Uterus (tissue), 2 donors: Measurements from ENCODE around the gene ADARB1.

Source experiments
- POLR2A ChIP-seq, 2 donors: fragments of 450-650 bp; IDR thresholded peaks; one replicate each; pipeline ENCODE4 v1.6.1; 2016; ENCODE audit warnings: antibody characterized with exemption in 2 of 2, mild to moderate bottlenecking in 1 of 2, moderate library complexity in 1 of 2
- TF ChIP-seq, protein P1 (sequence below), 4 experiments: fragments of 200-600 bp in 2 of 4; fragments of 450-650 bp in 2 of 4; sonication (generic) in 2 of 4; IDR thresholded peaks; one replicate each; pipeline ENCODE4 v1.5.1; 2016 to 2019; ENCODE audit warnings: antibody characterized with exemption in 4 of 4, mild to moderate bottlenecking in 2 of 4, moderate library complexity in 1 of 4

DNA sequence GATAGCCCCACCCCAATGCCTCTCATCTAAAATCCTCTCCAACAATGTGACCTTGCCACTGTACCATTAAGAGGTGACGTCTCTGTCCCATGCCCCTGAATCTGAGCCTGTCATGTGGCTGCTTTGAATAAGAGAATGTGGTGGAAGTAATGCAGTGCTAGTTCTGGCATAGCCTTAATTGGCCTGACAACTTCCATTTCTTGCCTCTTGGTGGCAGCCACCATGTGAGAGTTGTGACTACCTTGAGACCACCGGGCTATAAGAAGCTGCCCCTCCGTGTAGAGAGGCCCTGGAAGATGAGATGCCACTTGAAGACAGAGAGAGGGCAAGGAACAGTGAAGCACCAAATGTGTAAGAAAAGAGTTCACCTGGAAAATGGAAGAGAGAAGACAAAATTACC is 118.0 kb downstream of the ADARB1 start:
- TF ChIP-seq, protein P1, sequence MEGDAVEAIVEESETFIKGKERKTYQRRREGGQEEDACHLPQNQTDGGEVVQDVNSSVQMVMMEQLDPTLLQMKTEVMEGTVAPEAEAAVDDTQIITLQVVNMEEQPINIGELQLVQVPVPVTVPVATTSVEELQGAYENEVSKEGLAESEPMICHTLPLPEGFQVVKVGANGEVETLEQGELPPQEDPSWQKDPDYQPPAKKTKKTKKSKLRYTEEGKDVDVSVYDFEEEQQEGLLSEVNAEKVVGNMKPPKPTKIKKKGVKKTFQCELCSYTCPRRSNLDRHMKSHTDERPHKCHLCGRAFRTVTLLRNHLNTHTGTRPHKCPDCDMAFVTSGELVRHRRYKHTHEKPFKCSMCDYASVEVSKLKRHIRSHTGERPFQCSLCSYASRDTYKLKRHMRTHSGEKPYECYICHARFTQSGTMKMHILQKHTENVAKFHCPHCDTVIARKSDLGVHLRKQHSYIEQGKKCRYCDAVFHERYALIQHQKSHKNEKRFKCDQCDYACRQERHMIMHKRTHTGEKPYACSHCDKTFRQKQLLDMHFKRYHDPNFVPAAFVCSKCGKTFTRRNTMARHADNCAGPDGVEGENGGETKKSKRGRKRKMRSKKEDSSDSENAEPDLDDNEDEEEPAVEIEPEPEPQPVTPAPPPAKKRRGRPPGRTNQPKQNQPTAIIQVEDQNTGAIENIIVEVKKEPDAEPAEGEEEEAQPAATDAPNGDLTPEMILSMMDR (IDR thresholded peaks at IDR 0.05) = no peak
- TF ChIP-seq POLR2A (IDR thresholded peaks at IDR 0.05) = no peak
